Hepatocyte (in vitro differentiated cells): ENCODE data around the gene ARHGEF26. TPM values are rescaled to one million over a fixed set of nuclear protein-coding genes. Genes with fewer than 3 reads are reported as not detected.

ENCODE experiments used
- DNase-seq: peaks from one replicate; pipeline ENCODE4 v3.0.0-alpha.2; 2016; ENCODE audit warnings: low spot score
- H2AFZ ChIP-seq: fragments of 200-600 bp; sonication (generic); 2 replicates; pipeline ENCODE4 v1.6.0; 2016; ENCODE audit warnings: antibody characterized with exemption, mild to moderate bottlenecking
- H3K27ac ChIP-seq: fragments of 200-600 bp; sonication (generic); 2 replicates; pipeline ENCODE4 v1.5.1; 2016; ENCODE audit warnings: mild to moderate bottlenecking
- H3K27me3 ChIP-seq: fragments of 200-600 bp; sonication (generic); 2 replicates; pipeline ENCODE4 v1.6.1; 2016
- H3K36me3 ChIP-seq: fragments of 200-600 bp; sonication (generic); replicated peaks from 2 replicates; pipeline ENCODE4 v1.5.1; 2016; ENCODE audit warnings: low read depth; ENCODE audit not compliant: insufficient read depth
- H3K4me1 ChIP-seq: fragments of 200-600 bp; sonication (generic); 2 replicates; pipeline ENCODE4 v1.5.1; 2016; ENCODE audit warnings: mild to moderate bottlenecking, moderate library complexity; ENCODE audit not compliant: insufficient read depth
- H3K4me2 ChIP-seq: fragments of 200-600 bp; sonication (generic); 2 replicates; pipeline ENCODE4 v1.6.0; 2016
- H3K4me3 ChIP-seq: fragments of 200-600 bp; sonication (generic); 2 replicates; pipeline ENCODE4 v1.5.1; 2016; ENCODE audit warnings: mild to moderate bottlenecking
- H3K79me2 ChIP-seq: fragments of 200-600 bp; sonication (generic); 2 replicates; pipeline ENCODE4 v1.6.0; 2017; ENCODE audit warnings: mild to moderate bottlenecking
- H3K9me2 ChIP-seq: fragments of 200-600 bp; sonication (generic); replicated peaks from 2 replicates; pipeline ENCODE4 v1.6.0; 2017; ENCODE audit warnings: mild to moderate bottlenecking; ENCODE audit not compliant: insufficient read depth
- H3K9me3 ChIP-seq: fragments of 200-600 bp; sonication (generic); 2 replicates; pipeline ENCODE4 v1.5.1; 2016; ENCODE audit warnings: low read depth, mild to moderate bottlenecking
- H4K20me1 ChIP-seq: fragments of 200-600 bp; sonication (generic); 2 replicates; pipeline ENCODE4 v1.6.0; 2016; ENCODE audit warnings: mild to moderate bottlenecking; ENCODE audit not compliant: insufficient read depth, poor library complexity, severe bottlenecking
- CTCF ChIP-seq: fragments of 200-600 bp; sonication (generic); IDR thresholded peaks from 2 replicates; pipeline ENCODE4 v1.5.1; 2016; ENCODE audit warnings: antibody characterized with exemption, mild to moderate bottlenecking; ENCODE audit not compliant: poor library complexity
- EZH2 ChIP-seq: fragments of 200-600 bp; sonication (generic); IDR thresholded peaks from 2 replicates; pipeline ENCODE4 v1.6.1; 2016; ENCODE audit warnings: antibody characterized with exemption, mild to moderate bottlenecking, borderline replicate concordance
- EZH2phosphoT487 ChIP-seq: fragments of 200-600 bp; sonication (generic); IDR thresholded peaks from one replicate; pipeline ENCODE4 v1.6.1; 2018; ENCODE audit warnings: antibody characterized with exemption, mild to moderate bottlenecking, low read depth, moderate library complexity; ENCODE audit not compliant: unreplicated experiment, severe bottlenecking
- whole genome bisulfite sequencing: methylation state at CpG from one replicate; pipeline ENCODE4 v1.1.6; 2016; ENCODE audit warnings: low lambda C conversion rate; ENCODE audit errors: missing lambda C conversion rate; 5-methylcytosine and 5-hydroxymethylcytosine counted together
- polyA plus RNA-seq: library from polyadenylated mRNA; unstranded; fragments of >200 nt; fragmentation: Nextera tagmentation; extraction: Ambion mirVana; gene quantifications from 2 replicates; pipeline ENCODE4 v1.2.1, GENCODE V29; 2016
- total RNA-seq: library from RNA; depleted of rRNA; stranded (reverse); fragments of >200 nt; gene quantifications from 2 replicates; pipeline ENCODE4 v1.2.3, GENCODE V29; 2014

ARHGEF26 gene
- total and polyA plus RNA-seq, 2 experiments from 2014 or later = 13.6 to 20.9 TPM

- DNase-seq = peak; percentile 61
- H3K4me1 ChIP-seq = peaks cover 15% of the 10 kb centered on the region
Measured at GRCh38 chr3:154132777-154133375, 11.7 kb downstream of the ARHGEF26 start.

GRCh38 chr3:154135511-154136173 lies 14.5 kb downstream of the ARHGEF26 start:
- Histone ChIP-seq H3K4me1 (peaks cover 20% of the 10 kb centered on the region), H3K4me3 (no peak overlapping the region), H3K27ac (no peak overlapping the region), H3K27me3 (no peaks in the 10 kb centered on the region), H4K20me1 (no peaks in the 10 kb centered on the region), H3K36me3 (no peaks in the 10 kb centered on the region), H2AFZ (no peak overlapping the region), H3K4me2 (peak overlapping the region; percentile 26), H3K79me2 (peaks cover 52% of the 10 kb centered on the region), H3K9me2 (no peaks in the 10 kb centered on the region), H3K9me3 (no peaks in the 10 kb centered on the region)
- WGBS = 66% methylated on average over 5 of the region's 5 CpGs
- no peak for TF ChIP-seq EZH2
- no peak for TF ChIP-seq CTCF
- TF ChIP-seq EZH2phosphoT487 = no peak
- no peak for DNase-seq

More at GRCh38 chr3:154132777-154133375, 11.7 kb downstream of the ARHGEF26 start:
- H3K4me3 ChIP-seq = no peak overlapping the region
- peaks cover 59% of the 10 kb centered on the region for H3K79me2 ChIP-seq
- H3K9me3 ChIP-seq = no peaks in the 10 kb centered on the region
- H4K20me1 ChIP-seq = no peaks in the 10 kb centered on the region
- no peak for TF ChIP-seq CTCF
- TF ChIP-seq EZH2 = no peak
- no peak for TF ChIP-seq EZH2phosphoT487
- H2AFZ ChIP-seq = no peak overlapping the region
- no peaks in the 10 kb centered on the region for H3K36me3 ChIP-seq
- H3K4me2 ChIP-seq = peak overlapping the region; percentile 35
- H3K27me3 ChIP-seq = no peaks in the 10 kb centered on the region
- 67% methylated on average over 6 of the region's 6 CpGs for WGBS
- H3K9me2 ChIP-seq = no peaks in the 10 kb centered on the region
- H3K27ac ChIP-seq = peak overlapping the region; percentile 40

GRCh38 chr3:154137036-154137435 lies 15.8 kb downstream of the ARHGEF26 start:
- TF ChIP-seq EZH2phosphoT487 = no peak
- TF ChIP-seq CTCF = no peak
- TF ChIP-seq EZH2 = no peak
- Histone ChIP-seq H4K20me1 (no peaks in the 10 kb centered on the region), H3K36me3 (no peaks in the 10 kb centered on the region), H3K4me3 (no peak overlapping the region), H3K27me3 (no peaks in the 10 kb centered on the region), H3K9me3 (no peaks in the 10 kb centered on the region), H3K79me2 (peaks cover 59% of the 10 kb centered on the region), H3K27ac (no peak overlapping the region), H3K4me2 (no peak overlapping the region), H3K9me2 (no peaks in the 10 kb centered on the region), H2AFZ (no peak overlapping the region), H3K4me1 (peaks cover 20% of the 10 kb centered on the region)
- DNase-seq = no peak
- 93% methylated on average over 5 of the region's 5 CpGs for WGBS
